HFFc6 (cell line): ENCODE measurements around the gene LMCD1. TPM values are rescaled to one million over a fixed set of nuclear protein-coding genes. Genes with fewer than 3 reads are reported as not detected.

Experiments used
- DNase-seq: peaks from one replicate; pipeline ENCODE4 v3.0.0-alpha.2; 2018
- H3K27ac Mint-ChIP-seq: 2 replicates; pipeline ENCODE4 v1.8.0; 2020; ENCODE audit warnings: mild to moderate bottlenecking, mixed read lengths
- H3K27me3 Mint-ChIP-seq: 2 replicates; pipeline ENCODE4 v1.8.0; 2021; ENCODE audit warnings: mild to moderate bottlenecking, moderate library complexity, mixed read lengths; ENCODE audit not compliant: insufficient read depth
- H3K36me3 Mint-ChIP-seq: 2 replicates; pipeline ENCODE4 v1.8.0; 2021; ENCODE audit warnings: low read depth, mixed read lengths
- H3K4me1 Mint-ChIP-seq: 2 replicates; pipeline ENCODE4 v1.8.0; 2020; ENCODE audit warnings: low read depth, mixed read lengths
- H3K4me3 Mint-ChIP-seq: 2 replicates; pipeline ENCODE4 v1.8.0; 2020; ENCODE audit warnings: mild to moderate bottlenecking, moderate library complexity, mixed read lengths
- H3K9me3 Mint-ChIP-seq: 2 replicates; pipeline ENCODE4 v1.8.0; 2020; ENCODE audit warnings: mild to moderate bottlenecking, mixed read lengths
- total RNA-seq, 6 experiments: library from RNA; stranded (reverse); fragmentation: NEBNext Ultra II Directional; extraction: Animal tissue kit (Norgen Biotek cat#: 25700); gene quantifications; 2 replicates in 1 of 6; 3 replicates in 5 of 6; pipeline ENCODE4 v1.2.3, GENCODE V29; 2021
- TF ChIP-seq, protein P1 (sequence below): fragments of 200-600 bp; sonication (generic); IDR thresholded peaks from 2 replicates; pipeline ENCODE4 v1.5.0; 2021; ENCODE audit warnings: antibody characterized with exemption, mild to moderate bottlenecking

Gene LMCD1
- total RNA-seq, 6 experiments from 2014 or later: 20.1 to 50.6 (median 23.3) TPM

DNA sequence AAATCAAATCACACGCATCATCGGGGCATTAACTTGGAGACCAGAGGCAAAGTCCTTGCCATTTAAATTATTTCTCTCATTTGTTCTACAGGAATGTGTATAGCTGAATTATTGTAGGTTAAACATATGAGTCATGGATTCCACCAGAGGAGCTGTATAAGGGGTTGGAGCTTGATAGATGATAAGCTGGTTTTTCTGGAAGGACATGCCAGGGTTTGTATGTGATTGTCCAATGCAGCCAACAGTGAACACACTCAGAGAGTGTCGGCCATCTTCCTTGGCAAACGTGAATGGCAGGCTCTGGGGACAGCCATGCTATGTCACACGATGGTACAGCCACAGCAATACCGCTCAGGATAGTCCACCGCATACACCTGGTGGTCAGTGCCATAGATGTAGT lies 117.9 kb downstream of the LMCD1 start:
- Mint-ChIP-seq H3K9me3 (no peaks in the 10 kb centered on the region), H3K4me1 (peaks cover 36% of the 10 kb centered on the region), H3K27ac (no peak overlapping the region), H3K4me3 (no peak overlapping the region), H3K27me3 (peaks cover 2% of the 10 kb centered on the region; the same call in 1 of the 2 replicates), H3K36me3 (no peaks in the 10 kb centered on the region)
- DNase-seq: peak; percentile 39
- TF ChIP-seq, protein P1, sequence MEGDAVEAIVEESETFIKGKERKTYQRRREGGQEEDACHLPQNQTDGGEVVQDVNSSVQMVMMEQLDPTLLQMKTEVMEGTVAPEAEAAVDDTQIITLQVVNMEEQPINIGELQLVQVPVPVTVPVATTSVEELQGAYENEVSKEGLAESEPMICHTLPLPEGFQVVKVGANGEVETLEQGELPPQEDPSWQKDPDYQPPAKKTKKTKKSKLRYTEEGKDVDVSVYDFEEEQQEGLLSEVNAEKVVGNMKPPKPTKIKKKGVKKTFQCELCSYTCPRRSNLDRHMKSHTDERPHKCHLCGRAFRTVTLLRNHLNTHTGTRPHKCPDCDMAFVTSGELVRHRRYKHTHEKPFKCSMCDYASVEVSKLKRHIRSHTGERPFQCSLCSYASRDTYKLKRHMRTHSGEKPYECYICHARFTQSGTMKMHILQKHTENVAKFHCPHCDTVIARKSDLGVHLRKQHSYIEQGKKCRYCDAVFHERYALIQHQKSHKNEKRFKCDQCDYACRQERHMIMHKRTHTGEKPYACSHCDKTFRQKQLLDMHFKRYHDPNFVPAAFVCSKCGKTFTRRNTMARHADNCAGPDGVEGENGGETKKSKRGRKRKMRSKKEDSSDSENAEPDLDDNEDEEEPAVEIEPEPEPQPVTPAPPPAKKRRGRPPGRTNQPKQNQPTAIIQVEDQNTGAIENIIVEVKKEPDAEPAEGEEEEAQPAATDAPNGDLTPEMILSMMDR: no peak

DNA sequence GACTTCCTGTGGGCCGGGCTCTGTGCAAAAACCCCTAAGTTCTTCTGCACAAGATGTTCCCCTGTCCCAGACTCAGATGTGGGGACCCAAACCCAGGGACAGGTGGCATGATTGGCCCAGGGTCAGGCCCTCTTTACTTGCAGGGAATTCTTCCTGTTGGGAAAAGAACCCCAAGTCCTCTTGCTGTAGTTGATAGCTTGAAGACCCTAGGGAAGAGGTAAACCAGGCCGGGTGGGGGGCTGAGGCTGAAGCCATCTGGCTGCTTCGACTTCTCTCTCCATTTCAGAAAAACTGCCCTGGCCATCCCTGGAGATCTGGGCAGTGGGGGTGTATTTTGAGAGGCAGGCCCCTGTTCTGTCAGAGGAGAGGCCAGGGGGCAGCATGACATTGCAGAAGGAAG lies 119.5 kb downstream of the LMCD1 start:
- H3K9me3 Mint-ChIP-seq: no peaks in the 10 kb centered on the region
- H3K27ac Mint-ChIP-seq: no peak overlapping the region
- peaks cover 46% of the 10 kb centered on the region for H3K4me1 Mint-ChIP-seq
- H3K36me3 Mint-ChIP-seq: no peaks in the 10 kb centered on the region
- DNase-seq: no peak
- H3K4me3 Mint-ChIP-seq: no peak overlapping the region
- TF ChIP-seq, protein P1: no peak
- H3K27me3 Mint-ChIP-seq: peaks cover 4% of the 10 kb centered on the region; the same call in 1 of the 2 replicates

DNA sequence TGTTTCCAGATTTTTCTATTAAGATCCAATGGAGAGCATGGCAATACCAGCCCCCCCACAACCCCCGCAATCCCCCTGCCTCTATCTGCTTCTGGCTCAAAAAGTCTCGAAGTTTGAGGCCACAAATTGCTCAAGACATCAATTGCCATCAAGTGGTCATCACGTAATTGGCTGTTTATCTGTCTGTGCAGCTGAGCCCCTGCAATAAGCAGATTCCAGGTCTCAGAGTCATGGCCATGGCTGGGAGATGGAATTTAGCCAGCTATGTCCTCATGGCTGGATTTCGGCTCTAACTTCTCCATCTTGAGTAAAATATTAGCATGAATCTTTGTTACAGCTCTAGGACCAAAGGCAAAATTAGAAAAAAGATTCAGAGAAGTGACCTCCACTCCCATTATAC lies 120.2 kb downstream of the LMCD1 start:
- Mint-ChIP-seq H3K27me3 (peaks cover 4% of the 10 kb centered on the region; the same call in 1 of the 2 replicates), H3K9me3 (no peaks in the 10 kb centered on the region), H3K4me1 (peaks cover 48% of the 10 kb centered on the region), H3K27ac (peak overlapping the region; percentile 29; the same call in 1 of the 2 replicates), H3K4me3 (no peak overlapping the region), H3K36me3 (no peaks in the 10 kb centered on the region)
- TF ChIP-seq, protein P1: no peak; the same call in 1 of the 2 replicates
- peak; percentile 87 for DNase-seq

DNA sequence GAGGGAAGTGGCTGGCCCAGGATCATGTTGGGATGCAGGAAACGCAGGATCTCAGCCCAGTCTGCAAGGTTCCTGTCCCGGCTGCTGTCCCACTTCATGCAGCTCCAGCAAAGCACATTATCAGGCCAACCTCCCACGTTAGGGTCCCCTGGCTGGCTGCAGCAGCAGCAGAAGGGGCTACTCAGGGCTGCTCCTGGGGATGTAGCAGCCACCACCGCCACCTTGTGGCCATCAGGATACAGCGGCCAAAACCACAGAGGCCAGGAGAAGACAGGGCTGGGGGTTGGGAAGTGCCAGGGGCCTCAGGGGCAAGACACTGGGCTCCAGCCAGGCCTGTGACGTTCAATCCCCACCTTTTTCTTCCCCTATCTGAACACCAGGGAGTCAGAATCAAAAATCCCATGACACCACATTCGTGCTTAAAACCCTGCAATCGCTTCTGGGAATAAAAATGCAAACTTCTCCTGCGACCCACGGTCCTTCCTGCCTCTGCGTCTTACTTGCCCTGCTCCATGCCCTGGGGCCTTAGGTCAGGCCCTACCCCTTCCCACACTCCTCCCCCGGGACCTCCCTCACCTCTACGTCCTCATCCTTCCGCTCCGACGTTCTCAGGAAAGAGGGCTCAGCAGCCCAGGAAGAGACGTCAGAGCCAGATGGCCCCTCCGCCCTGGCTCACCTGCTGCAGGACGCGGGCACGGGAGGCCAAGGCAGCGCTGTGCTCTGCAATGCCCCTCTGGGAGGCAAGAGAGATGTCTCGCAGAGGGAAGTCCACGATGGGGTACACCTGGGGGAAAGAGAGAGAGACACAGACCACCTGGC lies 121.5 kb downstream of the LMCD1 start:
- TF ChIP-seq, protein P1: peak; percentile 96
- H3K27ac Mint-ChIP-seq: 0 out of 2 replicates have a peak overlapping the region, but pooled peaks have one; percentile 31
- peak; percentile 41 for DNase-seq

DNA sequence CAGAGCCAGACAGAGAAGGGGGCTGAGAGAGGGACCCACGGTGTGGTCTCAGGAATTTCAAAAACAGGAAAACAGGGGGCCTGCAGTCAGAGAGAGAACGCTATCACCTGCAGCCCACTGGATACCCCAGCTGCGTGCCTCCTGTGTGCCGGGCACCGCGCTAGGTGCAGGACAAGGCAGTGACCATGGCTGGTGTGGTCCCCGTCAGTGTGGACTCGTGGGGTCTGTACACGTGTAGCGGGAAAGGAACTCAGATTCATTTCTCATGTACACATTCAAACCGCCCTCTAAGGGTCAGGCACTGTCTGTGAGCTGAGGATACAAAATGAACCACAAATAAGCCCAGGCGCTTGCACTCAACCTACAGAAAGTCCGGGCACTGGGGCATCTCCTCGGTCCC lies 122.1 kb downstream of the LMCD1 start:
- Mint-ChIP-seq H3K27ac (no peak overlapping the region), H3K27me3 (peaks cover 4% of the 10 kb centered on the region), H3K4me1 (peaks cover 48% of the 10 kb centered on the region)

More for the DNA sequence above, 121.5 kb downstream of the LMCD1 start:
- Mint-ChIP-seq H3K4me1 (peaks cover 48% of the 10 kb centered on the region), H3K27me3 (peaks cover 4% of the 10 kb centered on the region), H3K4me3 (no peak overlapping the region), H3K36me3 (no peaks in the 10 kb centered on the region), H3K9me3 (no peaks in the 10 kb centered on the region)

More for the DNA sequence above, 122.1 kb downstream of the LMCD1 start:
- H3K36me3 Mint-ChIP-seq: no peaks in the 10 kb centered on the region
- TF ChIP-seq, protein P1: no peak
- DNase-seq: no peak
- no peaks in the 10 kb centered on the region for H3K9me3 Mint-ChIP-seq
- no peak overlapping the region for H3K4me3 Mint-ChIP-seq

Other genes starting within 250 kb of the LMCD1 start
- gene SSUH2, start 143.0 kb downstream of the LMCD1 start, total RNA-seq: under 1 TPM in 4 of 6 experiments, not detected in 2; 0.28 to 0.51 (median 0.37) TPM
- gene CAV3, start 232.0 kb downstream of the LMCD1 start, total RNA-seq: under 1 TPM in 1 of 6 experiments, not detected in 5; 0.25 TPM